ENCODE data around the gene KRTAP9-6. TPM values are rescaled to one million over a fixed set of nuclear protein-coding genes. Genes with fewer than 3 reads are reported as not detected.

The KRTAP9-6 gene
- polyA plus RNA-seq, 3 donors = not detected

DNA sequence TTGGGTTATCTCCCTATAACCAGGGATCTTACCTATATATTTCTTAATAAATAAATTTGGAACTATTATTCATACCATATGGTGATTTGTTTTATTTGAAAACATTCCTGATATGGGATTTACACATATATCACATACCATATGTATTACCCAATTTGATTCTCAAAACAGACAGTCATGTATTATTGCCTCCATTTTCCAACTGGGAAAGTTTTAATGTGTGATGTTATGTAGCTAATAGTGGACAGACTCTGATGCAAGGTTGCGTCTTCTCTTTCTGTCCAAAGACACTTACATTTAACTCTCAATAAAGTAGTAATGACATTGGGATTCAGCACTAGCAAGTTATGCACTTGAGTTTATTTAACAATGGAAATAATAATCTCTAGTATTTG lies 8.9 kb upstream of the KRTAP9-6 start:
- Histone ChIP-seq H3K36me3 (replicated peaks in 1 of 2; ENCODE audit: control insufficient read depth in 1 of 2, insufficient read depth in 2 of 2, low read length in 2 of 2) (no peaks in the 10 kb centered on the region), H3K4me3 (replicated peaks in 1 of 3; ENCODE audit: low read depth in 2 of 3, low read length in 3 of 3) (no peak overlapping the region), H3K79me2 (ENCODE audit: insufficient read depth, low read length) (no peaks in the 10 kb centered on the region), H3K9me3 (replicated peaks in 1 of 2; ENCODE audit: control insufficient read depth in 1 of 2, insufficient read depth in 1 of 2, low read length in 2 of 2) (no peaks in the 10 kb centered on the region), H2AFZ (ENCODE audit: insufficient read depth, low read depth, low read length, poor library complexity, severe bottlenecking) (no peak overlapping the region), H3K4me2 (replicated peaks; ENCODE audit: extremely low read depth, low read length, poor library complexity, severe bottlenecking) (no peak overlapping the region), H3K27me3 (ENCODE audit: control insufficient read depth in 2 of 2, insufficient read depth in 2 of 2, low read length in 2 of 2) (peaks cover 0 to 4% of the 10 kb centered on the region in 2 donors), H4K20me1 (ENCODE audit: insufficient read depth, low read length) (no peaks in the 10 kb centered on the region), H3K27ac (ENCODE audit: low read depth in 1 of 2, low read length in 2 of 2) (no peak overlapping the region), H3K4me1 (ENCODE audit: control insufficient read depth in 1 of 2, insufficient read depth in 2 of 2, low read length in 2 of 2) (no peaks in the 10 kb centered on the region), H3K9ac (ENCODE audit: insufficient read depth, low read length, poor library complexity, severe bottlenecking) (no peak overlapping the region)
- Mint-ChIP-seq H3K27me3 (ENCODE audit: low read depth in 3 of 3) (peaks cover 0 to 8% (median 7%) of the 10 kb centered on the region in 3 donors), H3K9me3 (peaks cover 0 to 1% (median 0%) of the 10 kb centered on the region in 7 donors), H3K27ac (no peak overlapping the region), H3K36me3 (no peaks in the 10 kb centered on the region), H3K4me1 (no peaks in the 10 kb centered on the region), H3K4me3 (no peak overlapping the region)
- WGBS (ENCODE audit: insufficient coverage) = no CpG with 5 or more reads among the region's 1 CpG
- DNase-seq = no peak
- TF ChIP-seq, protein P1, sequence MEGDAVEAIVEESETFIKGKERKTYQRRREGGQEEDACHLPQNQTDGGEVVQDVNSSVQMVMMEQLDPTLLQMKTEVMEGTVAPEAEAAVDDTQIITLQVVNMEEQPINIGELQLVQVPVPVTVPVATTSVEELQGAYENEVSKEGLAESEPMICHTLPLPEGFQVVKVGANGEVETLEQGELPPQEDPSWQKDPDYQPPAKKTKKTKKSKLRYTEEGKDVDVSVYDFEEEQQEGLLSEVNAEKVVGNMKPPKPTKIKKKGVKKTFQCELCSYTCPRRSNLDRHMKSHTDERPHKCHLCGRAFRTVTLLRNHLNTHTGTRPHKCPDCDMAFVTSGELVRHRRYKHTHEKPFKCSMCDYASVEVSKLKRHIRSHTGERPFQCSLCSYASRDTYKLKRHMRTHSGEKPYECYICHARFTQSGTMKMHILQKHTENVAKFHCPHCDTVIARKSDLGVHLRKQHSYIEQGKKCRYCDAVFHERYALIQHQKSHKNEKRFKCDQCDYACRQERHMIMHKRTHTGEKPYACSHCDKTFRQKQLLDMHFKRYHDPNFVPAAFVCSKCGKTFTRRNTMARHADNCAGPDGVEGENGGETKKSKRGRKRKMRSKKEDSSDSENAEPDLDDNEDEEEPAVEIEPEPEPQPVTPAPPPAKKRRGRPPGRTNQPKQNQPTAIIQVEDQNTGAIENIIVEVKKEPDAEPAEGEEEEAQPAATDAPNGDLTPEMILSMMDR (IDR thresholded peaks at IDR 0.05) = no peak
- intact Hi-C loops (cut with micrococcal nuclease) = no loop called here

DNA sequence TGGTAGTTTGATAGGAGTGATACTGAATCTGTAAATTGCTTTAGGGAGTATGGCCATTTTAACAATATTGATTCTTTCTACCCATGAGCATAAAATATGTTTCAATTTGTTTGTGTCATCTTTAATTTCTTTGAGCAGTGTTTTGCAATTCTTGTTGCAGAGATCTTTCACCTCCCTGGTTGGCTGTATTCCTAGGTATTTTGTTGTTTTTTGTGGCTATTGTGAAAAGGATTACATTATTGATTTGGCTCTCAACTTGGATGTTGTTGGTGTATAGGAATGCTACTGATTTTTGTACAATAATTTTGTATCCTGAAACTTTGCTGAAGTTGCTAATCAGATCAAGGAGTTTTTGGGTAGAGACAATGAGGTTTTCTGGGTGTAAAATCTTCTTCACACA lies 6.8 kb upstream of the KRTAP9-6 start:
- intact Hi-C loops (cut with micrococcal nuclease) = no loop called here

More for the DNA sequence above, 6.8 kb upstream of the KRTAP9-6 start:
- Histone ChIP-seq H3K27ac (ENCODE audit: low read depth in 1 of 2, low read length in 2 of 2) (no peak overlapping the region), H3K9me3 (replicated peaks in 1 of 2; ENCODE audit: control insufficient read depth in 1 of 2, insufficient read depth in 1 of 2, low read length in 2 of 2) (no peaks in the 10 kb centered on the region), H3K4me3 (replicated peaks in 1 of 3; ENCODE audit: low read depth in 2 of 3, low read length in 3 of 3) (no peak overlapping the region), H3K4me2 (replicated peaks; ENCODE audit: extremely low read depth, low read length, poor library complexity, severe bottlenecking) (no peak overlapping the region), H4K20me1 (ENCODE audit: insufficient read depth, low read length) (no peaks in the 10 kb centered on the region), H3K36me3 (replicated peaks in 1 of 2; ENCODE audit: control insufficient read depth in 1 of 2, insufficient read depth in 2 of 2, low read length in 2 of 2) (no peaks in the 10 kb centered on the region), H3K79me2 (ENCODE audit: insufficient read depth, low read length) (no peaks in the 10 kb centered on the region), H3K4me1 (ENCODE audit: control insufficient read depth in 1 of 2, insufficient read depth in 2 of 2, low read length in 2 of 2) (no peaks in the 10 kb centered on the region), H3K27me3 (ENCODE audit: control insufficient read depth in 2 of 2, insufficient read depth in 2 of 2, low read length in 2 of 2) (peaks cover 0 to 6% of the 10 kb centered on the region in 2 donors), H2AFZ (ENCODE audit: insufficient read depth, low read depth, low read length, poor library complexity, severe bottlenecking) (no peak overlapping the region), H3K9ac (ENCODE audit: insufficient read depth, low read length, poor library complexity, severe bottlenecking) (no peak overlapping the region)
- no peak overlapping the region for H3K4me3 Mint-ChIP-seq
- TF ChIP-seq, protein P1 (IDR thresholded peaks at IDR 0.05) = no peak
- H3K27ac Mint-ChIP-seq = no peak overlapping the region
- no peaks in the 10 kb centered on the region for H3K36me3 Mint-ChIP-seq
- no peak for DNase-seq
- H3K4me1 Mint-ChIP-seq = no peaks in the 10 kb centered on the region
- H3K9me3 Mint-ChIP-seq = peaks cover 0 to 3% (median 0%) of the 10 kb centered on the region in 7 donors
- peaks cover 6 to 11% (median 10%) of the 10 kb centered on the region in 3 donors for H3K27me3 Mint-ChIP-seq (ENCODE audit: low read depth in 3 of 3)
